OCI-LY7 (cell line): ENCODE data around the gene RAB6A. TPM values are rescaled to one million over a fixed set of nuclear protein-coding genes. Genes with fewer than 3 reads are reported as not detected.

ENCODE experiments used
- BruUV-seq: library from RNA; stranded (reverse); fragments of 400-500 nt; replicated peaks from 2 replicates; lab custom pipeline; 2021; lab: Mats Ljungman, UMichigan
- CTCF ChIA-PET: fragments of 300-600 bp; sonication (Branson Sonifier 250); formaldehyde crosslinking; loops from one replicate; lab custom pipeline; 2022; ENCODE audit warnings: antibody characterized with exemption; ENCODE audit not compliant: unreplicated experiment; lab: Charles Lee
- POLR2A ChIA-PET: fragments of 300-600 bp; sonication (Branson Sonifier 250); formaldehyde crosslinking; loops from one replicate; lab custom pipeline; 2022; ENCODE audit warnings: antibody characterized with exemption; lab: Charles Lee
- DNase-seq: peaks from one replicate; pipeline ENCODE4 v3.0.0-alpha.2; 2015; ENCODE audit warnings: low spot score
- H2AFZ ChIP-seq: fragments of 200-600 bp; sonication (generic), shearing (Covaris generic); 2 replicates; pipeline ENCODE4 v1.6.1; 2014; ENCODE audit warnings: mild to moderate bottlenecking, antibody characterized with exemption, low read length, moderate library complexity
- H3K27ac ChIP-seq: fragments of 200-600 bp; sonication (generic); 2 replicates; pipeline ENCODE4 v1.5.1; 2014; ENCODE audit warnings: mixed run types, low read depth, mild to moderate bottlenecking, moderate library complexity, low read length, inconsistent platforms; ENCODE audit not compliant: poor library complexity, severe bottlenecking
- H3K36me3 ChIP-seq: fragments of 200-600 bp; sonication (generic); 2 replicates; pipeline ENCODE4 v1.6.1; 2014; ENCODE audit warnings: mild to moderate bottlenecking, antibody characterized with exemption, low read length, moderate library complexity, mixed read lengths; ENCODE audit not compliant: insufficient read depth
- H3K4me1 ChIP-seq: fragments of 200-600 bp; sonication (generic); 2 replicates; pipeline ENCODE4 v1.5.1; 2014; ENCODE audit warnings: mild to moderate bottlenecking, low read length; ENCODE audit not compliant: insufficient read depth, poor library complexity, severe bottlenecking
- H3K4me2 ChIP-seq: fragments of 200-600 bp; sonication (generic); 2 replicates; pipeline ENCODE4 v1.6.1; 2014; ENCODE audit warnings: mild to moderate bottlenecking, low read length
- H3K4me3 ChIP-seq: fragments of 200-600 bp; sonication (generic); 2 replicates; pipeline ENCODE4 v1.5.1; 2014; ENCODE audit warnings: mild to moderate bottlenecking, low read depth, low read length; ENCODE audit not compliant: poor library complexity, severe bottlenecking
- H3K79me2 ChIP-seq: fragments of 200-600 bp; sonication (generic); 2 replicates; pipeline ENCODE4 v1.6.1; 2016; ENCODE audit warnings: low read depth, mild to moderate bottlenecking, low read length, moderate library complexity, mixed read lengths; ENCODE audit not compliant: insufficient read depth
- H3K9me2 ChIP-seq: fragments of 200-600 bp; sonication (generic); 2 replicates; pipeline ENCODE4 v1.6.1; 2016; ENCODE audit warnings: mild to moderate bottlenecking, low read length, mixed read lengths; ENCODE audit not compliant: insufficient read depth
- H3K9me3 ChIP-seq: fragments of 200-600 bp; sonication (generic); 2 replicates; pipeline ENCODE4 v1.6.1; 2014; ENCODE audit warnings: mild to moderate bottlenecking, mixed run types, low read length, mixed read lengths
- H4K20me1 ChIP-seq: fragments of 200-600 bp; sonication (generic); 2 replicates; pipeline ENCODE4 v1.6.1; 2014; ENCODE audit warnings: mild to moderate bottlenecking, antibody characterized with exemption, low read length, moderate library complexity, mixed read lengths; ENCODE audit not compliant: insufficient read depth
- CTCF ChIP-seq: fragments of 200-600 bp; sonication (generic); conservative IDR thresholded peaks from 2 replicates; pipeline ENCODE4 v1.5.1; 2014; ENCODE audit warnings: mild to moderate bottlenecking, antibody characterized with exemption, low read length, moderate library complexity, mixed read lengths
- EZH2phosphoT487 ChIP-seq: fragments of 200-600 bp; sonication (generic); IDR thresholded peaks from 2 replicates; pipeline ENCODE4 v1.6.1; 2018; ENCODE audit warnings: low read depth, borderline replicate concordance, mild to moderate bottlenecking, mixed run types, antibody characterized with exemption, low read length, moderate library complexity, mixed read lengths
- intact Hi-C: fragments of 100-400 bp; cut with micrococcal nuclease; formaldehyde crosslinking; loops from one replicate; pipeline ENCODE4 v1.10.0; 2022; ENCODE audit not compliant: unreplicated experiment
- total RNA-seq, 2 experiments: library from RNA; depleted of rRNA in 1 of 2; stranded (reverse); fragments of >200 nt in 1 of 2; shearing (Covaris generic) in 1 of 2; gene quantifications; 2 replicates each; pipeline ENCODE4 v1.2.3, GENCODE V29; 2014 to 2022

The RAB6A gene
- total RNA-seq, 2 experiments from 2014 or later = 46.5 to 72.9 TPM

GRCh38 chr11:73650400-73650799 is 110.5 kb downstream of the RAB6A start:
- no peaks in the 10 kb centered on the region for H3K9me3 ChIP-seq
- POLR2A ChIA-PET = interaction anchor here (0.7 kb wide), 1 partner anchor 1685 kb away, joined by 5 read pairs; no protein-coding TSS in a partner anchor
- H4K20me1 ChIP-seq = no peaks in the 10 kb centered on the region
- H3K27ac ChIP-seq = no peak overlapping the region
- H3K4me1 ChIP-seq = peaks cover 21% of the 10 kb centered on the region
- BruUV-seq = no TSS peak
- H3K4me3 ChIP-seq = no peak overlapping the region
- no peak for DNase-seq
- CTCF ChIA-PET = interaction anchor here (1.5 kb wide), 1 partner anchor 10 kb away, joined by 6 read pairs; no protein-coding TSS in a partner anchor
- intact Hi-C loops = no loop called here
- H3K36me3 ChIP-seq = no peaks in the 10 kb centered on the region
- no peak overlapping the region for H2AFZ ChIP-seq
- TF ChIP-seq EZH2phosphoT487 (no peak), CTCF (no peak)
- no peaks in the 10 kb centered on the region for H3K79me2 ChIP-seq
- no peaks in the 10 kb centered on the region for H3K9me2 ChIP-seq
- no peak overlapping the region for H3K4me2 ChIP-seq

DNA sequence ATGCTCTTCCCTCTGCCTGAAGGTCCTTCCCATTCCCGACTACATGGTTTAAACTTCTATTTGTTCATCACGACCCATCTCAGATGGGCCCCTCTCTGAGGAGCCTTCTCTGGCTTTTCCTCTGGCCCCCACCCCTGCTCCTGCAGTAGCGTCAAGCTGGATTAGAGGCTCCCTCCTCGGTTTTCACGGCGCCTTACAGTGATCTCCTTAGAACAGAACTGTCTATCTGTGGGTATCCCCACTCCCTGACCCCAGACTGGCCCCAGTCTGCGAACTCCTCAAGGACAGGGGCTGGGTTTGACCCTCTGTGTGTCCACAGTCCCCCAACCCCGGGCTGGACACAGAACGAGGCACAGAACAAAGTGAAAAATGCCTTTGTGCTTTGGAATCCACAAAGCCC is 111.7 kb downstream of the RAB6A start:
- Histone ChIP-seq H3K4me3 (no peak overlapping the region), H3K79me2 (no peaks in the 10 kb centered on the region), H3K9me3 (no peaks in the 10 kb centered on the region), H3K36me3 (no peaks in the 10 kb centered on the region), H2AFZ (no peak overlapping the region), H3K9me2 (no peaks in the 10 kb centered on the region), H4K20me1 (no peaks in the 10 kb centered on the region), H3K27ac (no peak overlapping the region), H3K4me1 (peaks cover 21% of the 10 kb centered on the region), H3K4me2 (no peak overlapping the region)
- intact Hi-C loops = no loop called here
- TF ChIP-seq CTCF (no peak), EZH2phosphoT487 (no peak)
- no TSS peak for BruUV-seq
- ChIA-PET CTCF (interaction anchor here (1.5 kb wide), 1 partner anchor 12 kb away, joined by 6 read pairs; no protein-coding TSS in a partner anchor), POLR2A (no interaction called here)
- DNase-seq = no peak

- Histone ChIP-seq H3K4me3 (no peak overlapping the region), H3K36me3 (no peaks in the 10 kb centered on the region), H3K9me2 (no peaks in the 10 kb centered on the region), H3K9me3 (no peaks in the 10 kb centered on the region), H2AFZ (no peak overlapping the region), H3K4me2 (no peak overlapping the region), H3K27ac (no peak overlapping the region), H3K79me2 (no peaks in the 10 kb centered on the region), H4K20me1 (no peaks in the 10 kb centered on the region), H3K4me1 (peaks cover 21% of the 10 kb centered on the region)
- CTCF ChIA-PET = no interaction called here
- POLR2A ChIA-PET = interaction anchor here (0.5 kb wide), 1 partner anchor 38 kb away, joined by 4 read pairs; no protein-coding TSS in a partner anchor
- intact Hi-C loops = no loop called here
- BruUV-seq = no TSS peak
- no peak for DNase-seq
- no peak for TF ChIP-seq EZH2phosphoT487
- TF ChIP-seq CTCF = no peak
These were observed 112.3 kb downstream of the RAB6A start for GRCh38 chr11:73648571-73649046.
